Breast epithelium (tissue), 4 donors: ENCODE results near the gene AXIN2. TPM values are rescaled to one million over a fixed set of nuclear protein-coding genes. Genes with fewer than 3 reads are reported as not detected.

ENCODE experiments used
- DNase-seq, 2 donors: peaks; one replicate each; pipeline ENCODE4 v3.0.0-alpha.2; 2019; ENCODE audit warnings: low spot score in 2 of 2
- H3K27ac ChIP-seq, 2 donors: fragments of 200-600 bp; sonication (generic) in 1 of 2; one replicate each; pipeline ENCODE4 v1.5.1; 2016 to 2019; ENCODE audit warnings: mild to moderate bottlenecking in 1 of 2
- H3K27me3 ChIP-seq, 2 donors: fragments of 200-600 bp; sonication (generic) in 1 of 2; one replicate each; pipeline versions ENCODE4 v1.5.1 to v1.6.0; 2017 to 2019; ENCODE audit warnings: control low read depth in 1 of 2, mild to moderate bottlenecking in 1 of 2
- H3K36me3 ChIP-seq: fragments of 200-600 bp; one replicate; pipeline ENCODE4 v1.5.1; 2019
- H3K4me1 ChIP-seq, 2 donors: fragments of 200-600 bp; sonication (generic); one replicate each; pipeline ENCODE4 v1.5.1; 2016 to 2019; ENCODE audit warnings: control low read depth in 1 of 2
- H3K4me3 ChIP-seq, 3 donors: fragments of 200-600 bp; sonication (generic); 1 replicate in 2 of 3; 2 replicates in 1 of 3; pipeline ENCODE4 v1.5.1; 2016 to 2019; ENCODE audit warnings: mild to moderate bottlenecking in 3 of 3, moderate library complexity in 2 of 3
- H3K9me3 ChIP-seq, 2 donors: fragments of 200-600 bp; sonication (generic) in 1 of 2; one replicate each; pipeline ENCODE4 v1.5.1; 2016 to 2019; ENCODE audit warnings: control low read depth in 1 of 2
- CTCF ChIP-seq, 3 donors: fragments of 450-650 bp; IDR thresholded peaks; one replicate each; pipeline ENCODE4 v1.5.1; 2016 to 2017; ENCODE audit warnings: antibody characterized with exemption in 3 of 3, mild to moderate bottlenecking in 3 of 3, moderate library complexity in 3 of 3
- POLR2A ChIP-seq: fragments of 450-650 bp; IDR thresholded peaks from one replicate; pipeline ENCODE4 v1.6.1; 2016; ENCODE audit warnings: antibody characterized with exemption, mild to moderate bottlenecking, moderate library complexity
- POLR2AphosphoS5 ChIP-seq, 3 donors: sonication (generic); formaldehyde crosslinking; IDR thresholded peaks; one replicate each; pipeline ENCODE4 v1.6.1; 2017; ENCODE audit warnings: antibody characterized with exemption in 3 of 3
- intact Hi-C: fragments of 100-400 bp; cut with DNase I; formaldehyde crosslinking; loops from one replicate; pipeline ENCODE4 v1.15.1; 2023; ENCODE audit warnings: low total_unique reads
- total RNA-seq, 3 donors: library from RNA; depleted of rRNA; stranded (reverse); fragments of >200 nt; gene quantifications; one replicate each; pipeline ENCODE4 v1.1.0, GENCODE V29; 2016

Gene AXIN2
- total RNA-seq, 3 donors from 2014 or later: 8.3 to 13.1 (median 10.5) TPM

DNA sequence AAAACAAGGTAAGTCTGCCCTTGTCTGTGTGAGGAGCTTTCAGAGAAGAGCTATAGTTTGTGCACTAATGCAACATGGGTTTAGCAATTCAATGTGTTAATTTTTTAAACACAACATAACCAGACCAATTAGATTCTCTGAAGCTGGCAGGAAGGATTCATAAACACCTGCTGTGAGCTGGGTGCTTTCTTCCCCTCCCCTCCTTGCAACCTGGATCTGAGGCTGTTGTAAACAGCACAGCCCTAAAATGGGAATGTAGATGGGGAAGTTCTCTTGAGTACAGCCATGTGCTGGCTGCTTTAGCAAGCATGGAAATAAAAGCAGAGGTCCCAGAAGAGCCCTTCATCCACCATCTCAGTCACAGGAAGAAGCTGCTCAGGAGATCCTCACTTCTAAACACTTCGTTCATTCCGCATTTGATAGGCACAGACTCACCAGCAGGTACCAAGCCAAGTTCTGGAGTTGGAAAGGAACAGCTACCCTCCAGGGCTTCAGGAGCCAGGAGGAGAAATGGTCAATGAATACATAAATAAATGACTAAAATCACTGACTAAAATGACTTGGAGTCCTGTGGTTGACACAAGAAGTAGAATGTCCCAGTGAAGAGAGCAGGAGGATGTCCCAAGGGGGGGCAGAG is 21.7 kb downstream of the AXIN2 start:
- no peak overlapping the region for H3K27ac ChIP-seq
- no peaks in the 10 kb centered on the region for H3K36me3 ChIP-seq
- no peak for DNase-seq
- no peaks in the 10 kb centered on the region for H3K4me1 ChIP-seq
- TF ChIP-seq POLR2AphosphoS5 (IDR thresholded peaks at IDR 0.05) (no peak), CTCF (IDR thresholded peaks at IDR 0.05) (no peak), POLR2A (no peak)
- H3K4me3 ChIP-seq: no peak overlapping the region
- no peaks in the 10 kb centered on the region for H3K27me3 ChIP-seq
- intact Hi-C loops: no loop called here
- H3K9me3 ChIP-seq: no peaks in the 10 kb centered on the region

GRCh38 chr17:65538675-65539529 is 22.5 kb downstream of the AXIN2 start:
- no peaks in the 10 kb centered on the region for H3K27me3 ChIP-seq
- no peak overlapping the region for H3K27ac ChIP-seq
- TF ChIP-seq POLR2A (no peak), CTCF (IDR thresholded peaks at IDR 0.05) (no peak), POLR2AphosphoS5 (IDR thresholded peaks at IDR 0.05) (no peak)
- H3K4me1 ChIP-seq: no peaks in the 10 kb centered on the region
- intact Hi-C loops: no loop called here
- no peaks in the 10 kb centered on the region for H3K9me3 ChIP-seq
- H3K36me3 ChIP-seq: no peaks in the 10 kb centered on the region
- no peak for DNase-seq
- no peak overlapping the region for H3K4me3 ChIP-seq

GRCh38 chr17:65537845-65538674 is 23.4 kb downstream of the AXIN2 start:
- Histone ChIP-seq H3K36me3 (no peaks in the 10 kb centered on the region), H3K27ac (no peak overlapping the region), H3K9me3 (no peaks in the 10 kb centered on the region), H3K4me1 (no peaks in the 10 kb centered on the region), H3K27me3 (no peaks in the 10 kb centered on the region), H3K4me3 (no peak overlapping the region)
- no peak for DNase-seq
- TF ChIP-seq POLR2A (no peak), CTCF (IDR thresholded peaks at IDR 0.05) (no peak), POLR2AphosphoS5 (IDR thresholded peaks at IDR 0.05) (no peak)
- intact Hi-C loops: no loop called here

GRCh38 chr17:65537343-65537844 is 24.1 kb downstream of the AXIN2 start:
- H3K4me3 ChIP-seq: no peak overlapping the region
- H3K27me3 ChIP-seq: no peaks in the 10 kb centered on the region
- DNase-seq: no peak
- H3K27ac ChIP-seq: no peak overlapping the region
- TF ChIP-seq POLR2AphosphoS5 (IDR thresholded peaks at IDR 0.05): no peak
- TF ChIP-seq CTCF (IDR thresholded peaks at IDR 0.05): no peak
- no peak for TF ChIP-seq POLR2A
- intact Hi-C loops: no loop called here
- no peaks in the 10 kb centered on the region for H3K9me3 ChIP-seq
- H3K36me3 ChIP-seq: no peaks in the 10 kb centered on the region
- peaks cover 0 to 3% of the 10 kb centered on the region in 2 donors for H3K4me1 ChIP-seq
